ENCODE data around the gene DEPDC1B.

The DEPDC1B gene

GRCh38 chr5:60688980-60689379, 11.0 kb downstream of the DEPDC1B start:
- no peaks in the 10 kb centered on the region for H3F3A ChIP-seq (ENCODE audit: low read depth)
- H3K4me2 ChIP-seq (ENCODE audit: low read depth, low read length, poor library complexity, severe bottlenecking), result no peak overlapping the region
- H4K20me1 ChIP-seq (ENCODE audit: insufficient read depth, low read length, poor library complexity, severe bottlenecking), result peaks cover 4% of the 10 kb centered on the region
- no peak for TF ChIP-seq EZH2phosphoT487 (IDR thresholded peaks at IDR 0.05; ENCODE audit: borderline replicate concordance)
- TF ChIP-seq, protein P1, sequence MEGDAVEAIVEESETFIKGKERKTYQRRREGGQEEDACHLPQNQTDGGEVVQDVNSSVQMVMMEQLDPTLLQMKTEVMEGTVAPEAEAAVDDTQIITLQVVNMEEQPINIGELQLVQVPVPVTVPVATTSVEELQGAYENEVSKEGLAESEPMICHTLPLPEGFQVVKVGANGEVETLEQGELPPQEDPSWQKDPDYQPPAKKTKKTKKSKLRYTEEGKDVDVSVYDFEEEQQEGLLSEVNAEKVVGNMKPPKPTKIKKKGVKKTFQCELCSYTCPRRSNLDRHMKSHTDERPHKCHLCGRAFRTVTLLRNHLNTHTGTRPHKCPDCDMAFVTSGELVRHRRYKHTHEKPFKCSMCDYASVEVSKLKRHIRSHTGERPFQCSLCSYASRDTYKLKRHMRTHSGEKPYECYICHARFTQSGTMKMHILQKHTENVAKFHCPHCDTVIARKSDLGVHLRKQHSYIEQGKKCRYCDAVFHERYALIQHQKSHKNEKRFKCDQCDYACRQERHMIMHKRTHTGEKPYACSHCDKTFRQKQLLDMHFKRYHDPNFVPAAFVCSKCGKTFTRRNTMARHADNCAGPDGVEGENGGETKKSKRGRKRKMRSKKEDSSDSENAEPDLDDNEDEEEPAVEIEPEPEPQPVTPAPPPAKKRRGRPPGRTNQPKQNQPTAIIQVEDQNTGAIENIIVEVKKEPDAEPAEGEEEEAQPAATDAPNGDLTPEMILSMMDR (conservative IDR thresholded peaks at IDR 0.05; ENCODE audit: low read length), result 0 out of 2 replicates have a peak, but pooled peaks have one; percentile 17
- H3K9ac ChIP-seq (ENCODE audit: low read depth, low read length, poor library complexity, severe bottlenecking), result no peak overlapping the region
- peaks cover 31% of the 10 kb centered on the region; the same call in 1 of the 2 replicates for H3K36me3 ChIP-seq (ENCODE audit: insufficient read depth, low read length)
- no peaks in the 10 kb centered on the region for H3K27me3 ChIP-seq (ENCODE audit: insufficient read depth, low read length, poor library complexity, severe bottlenecking)
- H3K79me2 ChIP-seq (ENCODE audit: insufficient read depth, low read length), result peaks cover 92% of the 10 kb centered on the region
- peaks cover 4% of the 10 kb centered on the region for H3K4me1 ChIP-seq (ENCODE audit: insufficient read depth, low read length, poor library complexity, severe bottlenecking)
- H3K9me3 ChIP-seq (ENCODE audit: insufficient read depth, low read depth, low read length), result no peaks in the 10 kb centered on the region
- no peak overlapping the region for H2AFZ ChIP-seq (ENCODE audit: low read length)
- no peaks in the 10 kb centered on the region for H3K9me2 ChIP-seq (replicated peaks; ENCODE audit: low read depth, low read length)
- H3K4me3 ChIP-seq (ENCODE audit: low read length, poor library complexity, severe bottlenecking), result no peak overlapping the region

DNA sequence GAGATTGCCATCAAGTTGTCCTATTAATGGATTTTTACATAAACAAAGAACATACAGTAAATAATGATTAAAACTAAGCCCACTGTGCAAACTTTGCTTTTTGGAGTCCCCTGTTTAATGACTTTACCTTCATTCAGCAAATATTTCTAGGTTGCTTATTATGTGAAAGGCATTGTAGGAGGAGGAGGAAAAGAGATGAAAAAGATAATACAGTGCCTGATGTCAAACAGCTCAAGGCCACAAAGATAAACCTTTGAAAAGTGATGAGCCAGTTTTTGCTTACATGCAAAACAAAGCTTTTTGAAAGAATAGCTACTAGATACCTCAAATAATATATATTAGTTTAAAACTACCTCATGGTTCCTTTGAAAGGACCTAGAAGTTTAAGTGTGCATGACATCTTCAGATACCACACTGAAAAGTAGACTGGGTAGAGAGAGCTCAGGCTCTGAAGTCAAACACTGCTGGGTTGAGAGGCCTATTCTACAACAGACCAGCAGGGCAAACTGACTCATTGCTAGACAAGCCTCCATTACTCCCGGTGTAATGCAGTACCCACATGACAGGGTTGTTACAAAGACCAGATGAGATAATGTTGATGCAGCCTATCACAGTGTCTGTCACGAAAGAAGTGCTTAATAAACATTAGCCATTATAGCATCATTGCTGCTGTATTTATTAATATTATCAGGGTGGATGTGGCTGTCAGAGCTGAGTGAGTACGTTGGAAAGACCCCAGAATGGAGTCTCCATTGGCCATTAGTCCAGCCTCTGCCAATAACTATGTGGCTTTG, 11.8 kb downstream of the DEPDC1B start:
- peaks cover 92% of the 10 kb centered on the region for H3K79me2 ChIP-seq (ENCODE audit: insufficient read depth, low read length)

GRCh38 chr5:60686157-60686556, 13.8 kb downstream of the DEPDC1B start:
- no peak overlapping the region for H3K4me3 ChIP-seq (ENCODE audit: low read length, poor library complexity, severe bottlenecking)
- peaks cover 34% of the 10 kb centered on the region; the same call in 1 of the 2 replicates for H3K36me3 ChIP-seq (ENCODE audit: insufficient read depth, low read length)
- H3K79me2 ChIP-seq (ENCODE audit: insufficient read depth, low read length), result peaks cover 89% of the 10 kb centered on the region

More for the DNA sequence above, 11.8 kb downstream of the DEPDC1B start:
- Histone ChIP-seq H3K27me3 (ENCODE audit: insufficient read depth, low read length, poor library complexity, severe bottlenecking) (no peaks in the 10 kb centered on the region), H3K9me2 (replicated peaks; ENCODE audit: low read depth, low read length) (no peaks in the 10 kb centered on the region), H3K4me2 (ENCODE audit: low read depth, low read length, poor library complexity, severe bottlenecking) (peak overlapping the region; percentile 18), H3K4me1 (ENCODE audit: insufficient read depth, low read length, poor library complexity, severe bottlenecking) (peaks cover 4% of the 10 kb centered on the region), H3K4me3 (ENCODE audit: low read length, poor library complexity, severe bottlenecking) (no peak overlapping the region), H3K9ac (ENCODE audit: low read depth, low read length, poor library complexity, severe bottlenecking) (no peak overlapping the region), H3K9me3 (ENCODE audit: insufficient read depth, low read depth, low read length) (no peaks in the 10 kb centered on the region), H3K36me3 (ENCODE audit: insufficient read depth, low read length) (peaks cover 34% of the 10 kb centered on the region; the same call in 1 of the 2 replicates), H2AFZ (ENCODE audit: low read length) (no peak overlapping the region), H4K20me1 (ENCODE audit: insufficient read depth, low read length, poor library complexity, severe bottlenecking) (no peaks in the 10 kb centered on the region), H3F3A (ENCODE audit: low read depth) (no peaks in the 10 kb centered on the region)
- no peak for TF ChIP-seq EZH2phosphoT487 (IDR thresholded peaks at IDR 0.05; ENCODE audit: borderline replicate concordance)
- TF ChIP-seq, protein P1 (conservative IDR thresholded peaks at IDR 0.05; ENCODE audit: low read length), result peak; percentile 52

More at GRCh38 chr5:60686157-60686556, 13.8 kb downstream of the DEPDC1B start:
- Histone ChIP-seq H3K9me3 (ENCODE audit: insufficient read depth, low read depth, low read length) (no peaks in the 10 kb centered on the region), H3K4me2 (ENCODE audit: low read depth, low read length, poor library complexity, severe bottlenecking) (no peak overlapping the region), H3K4me1 (ENCODE audit: insufficient read depth, low read length, poor library complexity, severe bottlenecking) (no peaks in the 10 kb centered on the region), H3F3A (ENCODE audit: low read depth) (no peaks in the 10 kb centered on the region), H4K20me1 (ENCODE audit: insufficient read depth, low read length, poor library complexity, severe bottlenecking) (no peaks in the 10 kb centered on the region), H3K9ac (ENCODE audit: low read depth, low read length, poor library complexity, severe bottlenecking) (no peak overlapping the region), H3K9me2 (replicated peaks; ENCODE audit: low read depth, low read length) (no peaks in the 10 kb centered on the region), H2AFZ (ENCODE audit: low read length) (no peak overlapping the region), H3K27me3 (ENCODE audit: insufficient read depth, low read length, poor library complexity, severe bottlenecking) (no peaks in the 10 kb centered on the region)
- TF ChIP-seq, protein P1 (conservative IDR thresholded peaks at IDR 0.05; ENCODE audit: low read length), result no peak
- no peak for TF ChIP-seq EZH2phosphoT487 (IDR thresholded peaks at IDR 0.05; ENCODE audit: borderline replicate concordance)

Data from Loucy (cell line).